Gastrocnemius medialis (tissue), 4 donors: ENCODE data around the gene TATDN3. TPM values are rescaled to one million over a fixed set of nuclear protein-coding genes. Genes with fewer than 3 reads are reported as not detected.
"Not testable (repeated sequence)": the region's sequence is repeated elsewhere in the genome, so short reads cannot be mapped to it uniquely, and the experiment has no call there.

Experiments
- ATAC-seq, 2 donors: fragments of 150-250 bp; one replicate each; pipeline ENCODE4 v1.9.1; 2016
- DNase-seq, 2 donors: peaks; one replicate each; pipeline ENCODE4 v3.0.0-alpha.2; 2019
- H3K27ac ChIP-seq, 4 donors: fragments of 200-600 bp; sonication (generic); 1 replicate in 1 of 4; 2 replicates in 3 of 4; pipeline ENCODE4 v1.5.1; 2016 to 2018; ENCODE audit warnings: mild to moderate bottlenecking in 2 of 4, moderate library complexity in 1 of 4
- H3K27me3 ChIP-seq, 3 donors: fragments of 200-600 bp; sonication (generic) in 2 of 3; 1 replicate in 1 of 3; 2 replicates in 2 of 3; pipeline versions ENCODE4 v1.5.1 to v1.6.0; 2016 to 2019; ENCODE audit warnings: mild to moderate bottlenecking in 1 of 3, moderate library complexity in 1 of 3
- H3K36me3 ChIP-seq, 2 donors: fragments of 200-600 bp; sonication (generic) in 1 of 2; one replicate each; pipeline ENCODE4 v1.5.1; 2017 to 2018
- H3K4me1 ChIP-seq, 2 donors: fragments of 200-600 bp; sonication (generic) in 1 of 2; one replicate each; pipeline ENCODE4 v1.5.1; 2016 to 2017; ENCODE audit warnings: mild to moderate bottlenecking in 2 of 2
- H3K4me3 ChIP-seq, 4 donors: fragments of 200-600 bp; sonication (generic) in 3 of 4; 1 replicate in 1 of 4; 2 replicates in 3 of 4; pipeline ENCODE4 v1.5.1; 2016 to 2019; ENCODE audit warnings: mild to moderate bottlenecking in 2 of 4
- H3K9me3 ChIP-seq, 3 donors: fragments of 200-600 bp; sonication (generic) in 2 of 3; 1 replicate in 1 of 3; 2 replicates in 2 of 3; pipeline ENCODE4 v1.5.1; 2016 to 2019
- CTCF ChIP-seq, 5 experiments: fragments of 450-650 bp in 3 of 5; fragments of 200-600 bp in 2 of 5; sonication (generic) in 2 of 5; IDR thresholded peaks in 4 of 5; conservative IDR thresholded peaks in 1 of 5; 1 replicate in 4 of 5; 2 replicates in 1 of 5; pipeline ENCODE4 v1.5.1; 2016 to 2019; ENCODE audit warnings: antibody characterized with exemption in 5 of 5, mild to moderate bottlenecking in 3 of 5, moderate library complexity in 3 of 5
- POLR2A ChIP-seq, 2 donors: fragments of 450-650 bp; IDR thresholded peaks; one replicate each; pipeline ENCODE4 v1.6.1; 2017; ENCODE audit warnings: antibody characterized with exemption in 2 of 2, mild to moderate bottlenecking in 2 of 2, moderate library complexity in 2 of 2
- in situ Hi-C, 4 donors: fragments of 200-750 bp; cut with MboI; loops; one replicate each; pipeline versions ENCODE4 v1.15.0 to v1.8.0; 2017; ENCODE audit warnings: low sequenced_read_pairs in 4 of 4
- intact Hi-C: fragments of 100-400 bp; cut with DNase I; formaldehyde crosslinking; loops from one replicate; pipeline ENCODE4 v1.15.1; 2023; ENCODE audit warnings: low total_unique reads
- total RNA-seq, 4 donors: library from RNA; depleted of rRNA; stranded (reverse); fragments of >200 nt; gene quantifications; one replicate each; pipeline versions ENCODE4 v1.1.0 to v1.2.3, GENCODE V29; 2016

The TATDN3 gene
- total RNA-seq, 4 donors from 2014 or later: 19.5 to 27.3 (median 25.6) TPM

GRCh38 chr1:212762839-212763238 lies 28.9 kb upstream of the TATDN3 start:
- Histone ChIP-seq H3K4me3 (no peak overlapping the region), H3K36me3 (no peaks in the 10 kb centered on the region), H3K27me3 (no peaks in the 10 kb centered on the region), H3K27ac (no peak overlapping the region), H3K4me1 (no peaks in the 10 kb centered on the region), H3K9me3 (no peaks in the 10 kb centered on the region)
- intact Hi-C loops: no loop called here
- DNase-seq: no peak
- in situ Hi-C loops: no loop called here
- ATAC-seq: no peak
- TF ChIP-seq CTCF (IDR thresholded peaks at IDR 0.05 in 4 of 5, conservative IDR thresholded peaks at IDR 0.05 in 1 of 5): no peak

- intact Hi-C loops, H3K4me1 ChIP-seq, H3K4me3 ChIP-seq, H3K27me3 ChIP-seq, H3K27ac ChIP-seq, H3K36me3 ChIP-seq, H3K9me3 ChIP-seq, in situ Hi-C loops, DNase-seq, ATAC-seq: not testable (repeated sequence)
Measured at GRCh38 chr1:212764718-212765281, 26.9 kb upstream of the TATDN3 start.

GRCh38 chr1:212766825-212767224 lies 24.9 kb upstream of the TATDN3 start:
- H3K27me3 ChIP-seq, DNase-seq, H3K27ac ChIP-seq, H3K36me3 ChIP-seq, H3K4me3 ChIP-seq, H3K4me1 ChIP-seq, intact Hi-C loops, H3K9me3 ChIP-seq, ATAC-seq, in situ Hi-C loops: not testable (repeated sequence)

- Histone ChIP-seq H3K9me3 (no peaks in the 10 kb centered on the region), H3K27ac (no peak overlapping the region), H3K4me1 (no peaks in the 10 kb centered on the region), H3K4me3 (no peak overlapping the region), H3K36me3 (no peaks in the 10 kb centered on the region), H3K27me3 (no peaks in the 10 kb centered on the region)
- ATAC-seq (no peak), DNase-seq (no peak)
- in situ Hi-C loops: no loop called here
- intact Hi-C loops: no loop called here
- no peak for TF ChIP-seq CTCF (IDR thresholded peaks at IDR 0.05 in 4 of 5, conservative IDR thresholded peaks at IDR 0.05 in 1 of 5)
Measured at GRCh38 chr1:212769459-212770167, 22.1 kb upstream of the TATDN3 start.

GRCh38 chr1:212771341-212771740 lies 20.4 kb upstream of the TATDN3 start:
- no peak overlapping the region for H3K27ac ChIP-seq
- intact Hi-C loops: no loop called here
- DNase-seq (no peak), ATAC-seq (no peak)
- TF ChIP-seq CTCF (IDR thresholded peaks at IDR 0.05 in 4 of 5, conservative IDR thresholded peaks at IDR 0.05 in 1 of 5) (no peak), POLR2A (IDR thresholded peaks at IDR 0.05) (no peak)
- H3K4me1 ChIP-seq: no peaks in the 10 kb centered on the region
- H3K27me3 ChIP-seq: no peaks in the 10 kb centered on the region
- in situ Hi-C loops: no loop called here
- no peaks in the 10 kb centered on the region for H3K36me3 ChIP-seq
- H3K9me3 ChIP-seq: no peaks in the 10 kb centered on the region
- H3K4me3 ChIP-seq: no peak overlapping the region

- Histone ChIP-seq H3K27ac (no peak overlapping the region), H3K27me3 (no peaks in the 10 kb centered on the region), H3K4me1 (no peaks in the 10 kb centered on the region), H3K36me3 (no peaks in the 10 kb centered on the region), H3K4me3 (no peak overlapping the region), H3K9me3 (no peaks in the 10 kb centered on the region)
- ATAC-seq: no peak
- TF ChIP-seq POLR2A (IDR thresholded peaks at IDR 0.05) (no peak), CTCF (IDR thresholded peaks at IDR 0.05 in 4 of 5, conservative IDR thresholded peaks at IDR 0.05 in 1 of 5) (no peak)
- in situ Hi-C loops (no loop called here), intact Hi-C loops (no loop called here)
- no peak for DNase-seq
Measured at GRCh38 chr1:212773011-212773410, 18.7 kb upstream of the TATDN3 start.
